ENCODE data around the gene RSAD1. TPM values are rescaled to one million over a fixed set of nuclear protein-coding genes. Genes with fewer than 3 reads are reported as not detected.

Gene RSAD1
- total RNA-seq, 1 donor from 2014 or later = 34.4 TPM

- Mint-ChIP-seq H3K4me1 (ENCODE audit: low read depth) (no peaks in the 10 kb centered on the region), H3K9me3 (ENCODE audit: low read depth) (no peaks in the 10 kb centered on the region), H3K27me3 (peaks cover 11% of the 10 kb centered on the region), H3K27ac (no peak overlapping the region), H3K4me3 (ENCODE audit: low read depth) (no peak overlapping the region), H3K36me3 (ENCODE audit: insufficient read depth) (no peaks in the 10 kb centered on the region)
- DNase-seq (ENCODE audit: low spot score, unreplicated experiment) = no peak
- no peak for TF ChIP-seq CTCF (IDR thresholded peaks at IDR 0.05; ENCODE audit: unreplicated experiment)
These were observed 20.6 kb downstream of the RSAD1 start for GRCh38 chr17:50499270-50499669.

- H3K9me3 Mint-ChIP-seq (ENCODE audit: low read depth) = no peaks in the 10 kb centered on the region
- H3K4me3 Mint-ChIP-seq (ENCODE audit: low read depth) = no peak overlapping the region
- H3K36me3 Mint-ChIP-seq (ENCODE audit: insufficient read depth) = no peaks in the 10 kb centered on the region
- no peak overlapping the region for H3K27ac Mint-ChIP-seq
- DNase-seq (ENCODE audit: low spot score, unreplicated experiment) = no peak
- H3K27me3 Mint-ChIP-seq = peaks cover 11% of the 10 kb centered on the region
- no peaks in the 10 kb centered on the region for H3K4me1 Mint-ChIP-seq (ENCODE audit: low read depth)
- no peak for TF ChIP-seq CTCF (IDR thresholded peaks at IDR 0.05; ENCODE audit: unreplicated experiment)
These were observed 21.1 kb downstream of the RSAD1 start for GRCh38 chr17:50499721-50500120.

GRCh38 chr17:50501054-50501453, 22.4 kb downstream of the RSAD1 start:
- no peak overlapping the region for H3K4me3 Mint-ChIP-seq (ENCODE audit: low read depth)
- TF ChIP-seq CTCF (IDR thresholded peaks at IDR 0.05; ENCODE audit: unreplicated experiment) = peak; percentile 67
- no peaks in the 10 kb centered on the region for H3K4me1 Mint-ChIP-seq (ENCODE audit: low read depth)
- no peaks in the 10 kb centered on the region for H3K36me3 Mint-ChIP-seq (ENCODE audit: insufficient read depth)
- H3K27ac Mint-ChIP-seq = no peak overlapping the region
- peaks cover 14% of the 10 kb centered on the region for H3K27me3 Mint-ChIP-seq
- no peak for DNase-seq (ENCODE audit: low spot score, unreplicated experiment)
- H3K9me3 Mint-ChIP-seq (ENCODE audit: low read depth) = no peaks in the 10 kb centered on the region

GRCh38 chr17:50502301-50502990, 23.8 kb downstream of the RSAD1 start:
- Mint-ChIP-seq H3K27ac (no peak overlapping the region), H3K4me3 (ENCODE audit: low read depth) (no peak overlapping the region), H3K4me1 (ENCODE audit: low read depth) (no peaks in the 10 kb centered on the region), H3K36me3 (ENCODE audit: insufficient read depth) (no peaks in the 10 kb centered on the region), H3K9me3 (ENCODE audit: low read depth) (no peaks in the 10 kb centered on the region), H3K27me3 (peaks cover 17% of the 10 kb centered on the region)
- no peak for DNase-seq (ENCODE audit: low spot score, unreplicated experiment)
- TF ChIP-seq CTCF (IDR thresholded peaks at IDR 0.05; ENCODE audit: unreplicated experiment) = no peak

- H3K27me3 Mint-ChIP-seq = peaks cover 17% of the 10 kb centered on the region
- TF ChIP-seq CTCF (IDR thresholded peaks at IDR 0.05; ENCODE audit: unreplicated experiment) = no peak
- no peak overlapping the region for H3K4me3 Mint-ChIP-seq (ENCODE audit: low read depth)
- H3K36me3 Mint-ChIP-seq (ENCODE audit: insufficient read depth) = no peaks in the 10 kb centered on the region
- no peak for DNase-seq (ENCODE audit: low spot score, unreplicated experiment)
- H3K4me1 Mint-ChIP-seq (ENCODE audit: low read depth) = peaks cover 9% of the 10 kb centered on the region
- no peaks in the 10 kb centered on the region for H3K9me3 Mint-ChIP-seq (ENCODE audit: low read depth)
- no peak overlapping the region for H3K27ac Mint-ChIP-seq
These were observed 27.0 kb downstream of the RSAD1 start for GRCh38 chr17:50505591-50506130.

Measured in progenitor cell of endocrine pancreas (in vitro differentiated cells).